Smooth muscle cell of the brain vasculature (primary cell): ENCODE results near the gene EDDM3A.

ENCODE experiments used
- DNase-seq: peaks from one replicate; pipeline ENCODE4 v3.0.0-alpha.2; 2012; ENCODE audit warnings: low read depth, low spot score

Gene EDDM3A

DNA sequence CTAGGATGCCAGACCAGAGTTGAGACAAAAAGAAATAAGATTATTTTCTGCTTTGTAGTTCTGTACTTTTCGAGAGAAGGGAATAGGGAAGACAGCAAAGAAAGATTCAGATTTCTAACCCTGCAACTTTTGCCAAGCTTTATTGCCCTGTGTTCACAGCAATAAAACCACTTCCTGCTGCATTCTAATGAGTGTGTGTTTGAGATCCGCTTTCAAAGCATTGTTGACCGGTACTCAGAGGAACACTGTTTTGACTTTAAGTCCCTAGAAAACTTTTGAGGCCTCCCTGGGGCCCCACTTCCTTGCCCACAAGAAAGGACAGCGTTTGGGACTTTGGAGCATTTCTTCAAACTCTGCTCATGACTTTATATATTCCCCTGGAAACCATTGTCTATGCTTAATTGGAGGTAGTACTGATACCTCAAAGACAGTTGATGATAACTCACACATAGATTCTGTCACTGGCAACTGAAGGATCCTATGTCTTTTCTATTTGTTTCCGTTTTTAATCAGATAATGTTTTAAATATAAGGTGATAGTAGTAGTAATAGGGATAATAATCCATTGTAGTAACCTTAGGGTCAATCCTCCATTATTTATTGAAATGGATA is 36.7 kb downstream of the EDDM3A start:
- DNase-seq, result no peak

DNA sequence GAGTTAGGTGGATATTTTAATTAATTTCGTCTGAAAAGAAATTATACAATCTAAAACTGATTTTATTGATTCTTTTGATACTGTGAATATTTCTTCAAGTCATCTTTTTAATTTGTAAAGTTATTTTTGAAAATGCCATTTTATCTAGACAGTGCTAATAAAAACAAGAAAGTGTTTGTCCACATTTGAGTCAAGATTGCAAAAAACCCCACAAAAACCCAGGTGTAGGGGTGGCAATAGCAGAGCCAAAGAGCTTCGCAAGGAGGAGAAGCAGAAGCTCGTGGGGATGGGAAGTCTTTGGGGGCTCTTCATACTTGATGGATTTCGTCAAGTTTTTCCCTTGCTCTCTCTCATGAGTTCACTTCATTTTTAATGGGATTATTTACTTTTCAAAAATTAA is 41.3 kb downstream of the EDDM3A start:
- DNase-seq, result no peak

DNA sequence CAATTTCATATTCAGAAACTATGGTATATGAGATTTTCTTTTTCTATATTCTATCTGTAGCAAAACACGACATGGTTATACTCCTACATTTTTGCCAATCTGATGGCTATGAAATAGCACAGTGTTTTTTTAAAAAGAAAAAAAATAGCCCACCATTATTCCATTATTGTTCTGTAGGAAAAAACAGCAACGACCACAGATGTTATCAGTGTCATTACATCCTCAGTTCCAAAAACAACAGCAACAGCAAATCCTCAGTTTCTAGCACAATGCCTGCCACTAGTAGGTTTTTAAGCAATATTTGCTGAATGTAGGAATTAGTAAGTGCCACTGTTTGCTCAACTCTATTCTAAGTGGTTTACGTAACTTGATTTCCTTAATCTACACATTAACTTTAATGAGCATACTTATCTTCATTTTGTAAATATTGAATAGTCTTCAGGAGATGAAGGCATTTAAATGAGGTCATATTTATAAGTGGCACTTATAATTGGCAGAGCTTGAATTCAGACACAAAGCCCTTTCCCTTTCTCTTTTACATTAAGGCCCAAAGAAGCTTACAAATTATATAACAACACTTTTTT is 43.6 kb downstream of the EDDM3A start:
- no peak for DNase-seq

DNA sequence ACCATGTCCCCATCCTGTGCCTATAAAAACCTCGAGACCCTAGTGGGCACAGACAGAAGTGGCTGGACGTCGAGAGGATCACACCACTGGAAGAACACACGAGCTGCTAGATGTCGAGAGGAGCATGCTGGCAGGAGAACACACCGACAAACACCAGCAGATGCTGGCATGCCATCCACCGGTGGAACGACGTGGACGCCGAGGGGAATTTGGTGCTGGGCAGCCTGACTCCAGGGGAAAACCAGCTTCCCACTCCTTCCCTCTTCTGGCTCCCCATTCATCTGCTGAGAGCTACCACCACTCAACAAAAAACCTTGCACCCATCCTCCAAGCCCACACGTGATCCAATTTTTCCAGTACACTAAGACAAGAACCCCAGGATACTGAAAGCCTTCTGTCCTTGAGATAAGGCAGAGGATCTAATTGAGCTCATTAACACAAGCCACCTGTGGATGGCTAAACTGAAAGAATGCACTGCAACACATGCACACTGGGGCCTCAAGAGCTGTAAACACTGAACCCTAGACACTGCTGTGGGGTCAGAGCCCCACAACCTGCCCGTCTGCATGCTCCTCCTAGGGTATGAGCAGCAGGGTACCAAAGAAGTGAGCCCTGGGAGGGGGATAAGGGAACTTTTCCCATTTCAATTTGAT is 44.9 kb downstream of the EDDM3A start:
- DNase-seq, result no peak

DNA sequence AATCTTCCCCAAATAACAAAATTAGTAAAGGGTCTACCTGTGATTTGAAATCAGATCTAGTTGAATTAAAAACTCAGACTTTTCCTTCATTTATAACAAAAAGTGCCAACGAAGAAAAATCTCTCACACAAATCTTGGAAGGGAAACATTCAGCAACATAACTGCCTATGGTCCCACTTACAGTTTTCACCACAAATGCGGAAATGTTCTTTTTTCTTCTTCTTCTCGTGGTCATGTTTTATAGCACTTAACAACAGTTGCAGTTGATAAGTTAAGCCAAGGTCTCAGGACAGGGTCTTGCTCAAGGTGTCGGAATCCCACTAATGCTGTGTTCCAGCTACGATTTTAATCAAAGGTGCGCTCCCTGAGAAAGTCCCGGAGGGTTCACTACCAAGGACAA is 45.5 kb downstream of the EDDM3A start:
- no peak for DNase-seq

DNA sequence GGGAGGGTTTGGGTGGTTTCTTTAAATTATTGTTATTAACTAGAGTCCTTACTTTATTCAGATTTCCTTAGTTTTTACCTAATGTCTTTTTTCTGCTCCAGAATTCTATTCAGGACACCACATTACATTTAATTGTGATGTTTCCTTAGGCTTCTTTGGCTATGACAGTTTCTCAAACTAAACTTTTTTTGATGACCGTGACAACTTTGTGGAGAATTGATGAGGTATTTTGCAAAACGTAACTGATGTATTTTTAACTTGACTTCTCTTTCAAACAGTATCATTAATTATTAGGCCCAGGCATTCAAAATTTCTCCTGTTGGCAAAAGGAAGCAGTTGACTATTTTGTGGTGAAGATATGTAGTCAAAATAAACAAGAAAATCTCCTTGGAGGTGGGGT is 45.9 kb downstream of the EDDM3A start:
- no peak for DNase-seq

DNA sequence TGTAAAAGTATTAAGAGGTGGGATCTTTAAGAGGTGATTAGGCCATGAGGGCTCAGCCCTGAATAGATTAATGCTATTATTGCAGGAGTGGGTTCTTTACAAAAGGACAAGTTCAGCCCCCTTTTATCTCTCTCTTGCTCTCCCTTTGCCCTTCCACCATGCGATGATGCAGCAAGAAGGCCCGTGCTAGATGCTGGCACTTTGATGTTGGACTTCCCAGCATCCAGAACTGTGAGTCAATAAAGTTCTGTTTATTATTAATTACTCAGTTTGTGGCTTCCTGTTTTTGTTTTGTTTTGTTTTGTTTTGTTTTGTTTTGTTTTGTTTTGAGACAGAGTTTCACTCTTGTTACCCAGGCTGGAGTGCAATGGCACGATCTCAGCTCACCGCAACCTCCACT is 46.9 kb downstream of the EDDM3A start:
- DNase-seq, result no peak

DNA sequence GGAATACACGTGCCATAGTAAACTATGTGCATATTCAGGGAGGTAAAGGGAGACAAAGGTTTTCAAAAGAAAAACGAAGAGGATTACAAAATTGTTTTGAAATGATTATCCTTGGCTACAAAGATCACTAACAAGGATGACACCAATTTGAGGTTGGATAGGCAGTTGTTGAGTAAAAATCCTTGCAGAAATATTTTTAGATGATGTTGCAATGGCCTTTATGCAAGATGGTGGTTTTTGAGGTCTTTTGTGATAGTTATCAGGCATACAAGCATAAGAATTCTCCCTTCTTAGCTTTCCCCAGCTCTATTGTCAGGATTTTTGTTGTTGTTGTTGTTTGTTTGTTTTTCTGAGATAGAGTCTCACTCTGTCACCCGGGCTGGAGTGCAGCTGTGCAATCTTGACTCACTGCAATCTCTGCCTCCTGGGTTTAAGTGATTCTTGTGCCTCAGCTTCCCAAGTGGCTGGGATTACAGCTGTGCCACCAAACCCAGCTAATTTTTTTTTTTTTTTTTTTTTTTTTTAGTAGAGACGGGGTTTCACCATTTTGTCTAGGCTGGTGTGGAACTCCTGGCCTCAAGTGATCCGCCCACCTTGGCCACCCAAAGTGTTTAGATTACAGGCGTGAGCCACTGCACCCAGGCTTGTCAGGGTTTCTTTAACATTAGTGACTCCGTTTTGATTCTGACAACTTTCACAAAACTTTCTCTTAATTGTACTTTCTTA is 49.1 kb downstream of the EDDM3A start:
- no peak for DNase-seq

DNA sequence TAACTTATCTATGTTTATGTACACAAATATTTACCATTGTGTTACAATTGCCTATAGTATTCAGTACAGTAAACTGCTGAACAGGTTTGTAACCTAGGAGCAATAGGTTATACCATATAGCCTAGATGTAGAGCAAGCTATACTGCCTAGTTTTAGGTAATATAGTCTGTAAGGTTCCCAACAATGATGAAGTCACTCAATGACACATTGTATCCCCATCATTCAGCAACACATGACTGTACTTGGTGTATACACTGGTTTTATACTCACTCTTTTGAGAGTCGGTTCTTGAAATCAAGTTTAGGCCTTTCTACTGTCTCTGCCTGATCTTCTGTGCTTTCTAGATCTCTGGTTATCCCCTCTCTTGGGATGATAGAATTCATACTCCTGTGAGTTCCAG is 51.5 kb downstream of the EDDM3A start:
- DNase-seq, result no peak
